Esophagus muscularis mucosa (tissue), 4 donors: Measurements from ENCODE around the gene YEATS4. TPM values are rescaled to one million over a fixed set of nuclear protein-coding genes. Genes with fewer than 3 reads are reported as not detected.

Source experiments
- DNase-seq: peaks from one replicate; pipeline ENCODE4 v3.0.0-alpha.2; 2017; ENCODE audit errors: extremely low spot score
- H3K27ac ChIP-seq, 4 donors: fragments of 200-600 bp; sonication (generic); replicated peaks in 1 of 4; 1 replicate in 3 of 4; 2 replicates in 1 of 4; pipeline ENCODE4 v1.5.1; 2016 to 2019; ENCODE audit warnings: mild to moderate bottlenecking in 1 of 4
- H3K27me3 ChIP-seq, 4 donors: fragments of 200-600 bp; sonication (generic); one replicate each; pipeline versions ENCODE4 v1.5.1 to v1.6.0; 2016 to 2019
- H3K36me3 ChIP-seq, 4 donors: fragments of 200-600 bp; sonication (generic); one replicate each; pipeline ENCODE4 v1.5.1; 2016 to 2019
- H3K4me1 ChIP-seq, 4 donors: fragments of 200-600 bp; sonication (generic); one replicate each; pipeline ENCODE4 v1.5.1; 2016 to 2019
- H3K4me3 ChIP-seq, 4 donors: fragments of 200-600 bp; sonication (generic); 1 replicate in 2 of 4; 2 replicates in 2 of 4; pipeline ENCODE4 v1.5.1; 2016 to 2019; ENCODE audit warnings: mild to moderate bottlenecking in 4 of 4, moderate library complexity in 1 of 4
- H3K9me3 ChIP-seq, 4 donors: fragments of 200-600 bp; sonication (generic); 1 replicate in 3 of 4; 2 replicates in 1 of 4; pipeline ENCODE4 v1.5.1; 2016 to 2019
- CTCF ChIP-seq, 3 experiments: fragments of 200-600 bp in 2 of 3; fragments of 450-650 bp in 1 of 3; sonication (generic) in 2 of 3; IDR thresholded peaks; one replicate each; pipeline ENCODE4 v1.5.1; 2017 to 2019; ENCODE audit warnings: antibody characterized with exemption in 3 of 3, mild to moderate bottlenecking in 2 of 3, moderate library complexity in 1 of 3
- EP300 ChIP-seq: sonication (generic); formaldehyde crosslinking; IDR thresholded peaks from one replicate; pipeline ENCODE4 v1.6.1; 2017; ENCODE audit warnings: antibody characterized with exemption
- POLR2A ChIP-seq: fragments of 450-650 bp; IDR thresholded peaks from one replicate; pipeline ENCODE4 v1.6.1; 2017; ENCODE audit warnings: antibody characterized with exemption, moderate library complexity, mild to moderate bottlenecking, low read depth
- POLR2AphosphoS5 ChIP-seq, 2 donors: sonication (generic); formaldehyde crosslinking; IDR thresholded peaks; one replicate each; pipeline ENCODE4 v1.6.1; 2017; ENCODE audit warnings: antibody characterized with exemption in 2 of 2
- WGBS: methylation state at CpG from one replicate; pipeline ENCODE4 v1.1.5; 2018; 5-methylcytosine and 5-hydroxymethylcytosine counted together
- intact Hi-C: fragments of 100-400 bp; cut with DNase I; formaldehyde crosslinking; loops from one replicate; pipeline ENCODE4 v1.15.1; 2023
- total RNA-seq, 4 donors: library from RNA; depleted of rRNA; stranded (reverse); fragments of >200 nt; gene quantifications; one replicate each; pipeline versions ENCODE4 v1.1.0 to v1.2.1, GENCODE V29; 2016

YEATS4 gene
- total RNA-seq, 4 donors from 2014 or later = 5.7 to 17.6 (median 11.5) TPM

GRCh38 chr12:69417231-69417630 is 57.7 kb downstream of the YEATS4 start:
- Histone ChIP-seq H3K4me1 (peaks cover 10 to 15% (median 12%) of the 10 kb centered on the region in 4 donors), H3K27me3 (no peaks in the 10 kb centered on the region), H3K36me3 (no peaks in the 10 kb centered on the region), H3K9me3 (no peaks in the 10 kb centered on the region), H3K4me3 (no peak overlapping the region), H3K27ac (no peak overlapping the region)
- DNase-seq = no peak
- WGBS = 90% methylated on average over 5 of the region's 5 CpGs
- no peak for TF ChIP-seq EP300
- no peak for TF ChIP-seq CTCF (IDR thresholded peaks at IDR 0.05)
- TF ChIP-seq POLR2A = no peak
- no peak for TF ChIP-seq POLR2AphosphoS5 (IDR thresholded peaks at IDR 0.05)
- intact Hi-C loops = loop anchor here (5.0 kb wide), 2 partner anchors 55 to 150 kb away; partner anchors contain the start of gene FRS2

- Histone ChIP-seq H3K27me3 (no peaks in the 10 kb centered on the region), H3K4me3 (no peak overlapping the region), H3K27ac (no peak overlapping the region), H3K4me1 (peaks cover 10 to 15% (median 12%) of the 10 kb centered on the region in 4 donors), H3K9me3 (no peaks in the 10 kb centered on the region), H3K36me3 (no peaks in the 10 kb centered on the region)
- TF ChIP-seq EP300 (no peak), POLR2AphosphoS5 (IDR thresholded peaks at IDR 0.05) (no peak), CTCF (IDR thresholded peaks at IDR 0.05) (no peak)
- WGBS = 93% methylated on average over 5 of the region's 5 CpGs
- no peak for DNase-seq
- intact Hi-C loops = loop anchor here (5.0 kb wide), 2 partner anchors 55 to 150 kb away; partner anchors contain the start of gene FRS2
These were observed 58.2 kb downstream of the YEATS4 start for GRCh38 chr12:69417741-69418167.

- H3K4me3 ChIP-seq = no peak overlapping the region
- H3K4me1 ChIP-seq = peaks cover 10 to 15% (median 12%) of the 10 kb centered on the region in 4 donors
- 88% methylated on average over 1 of the region's 1 CpG for WGBS
- no peak overlapping the region for H3K27ac ChIP-seq
- no peak for TF ChIP-seq CTCF (IDR thresholded peaks at IDR 0.05)
- TF ChIP-seq POLR2A = no peak
- no peak for TF ChIP-seq EP300
- TF ChIP-seq POLR2AphosphoS5 (IDR thresholded peaks at IDR 0.05) = no peak
- no peak for DNase-seq
- H3K9me3 ChIP-seq = no peaks in the 10 kb centered on the region
- intact Hi-C loops = loop anchor here (5.0 kb wide), 2 partner anchors 53 to 148 kb away; partner anchors contain the start of gene FRS2
- H3K27me3 ChIP-seq = no peaks in the 10 kb centered on the region
- no peaks in the 10 kb centered on the region for H3K36me3 ChIP-seq
These were observed 60.2 kb downstream of the YEATS4 start for GRCh38 chr12:69419701-69420100.

- 96% methylated on average over 3 of the region's 3 CpGs for WGBS
These were observed 62.0 kb downstream of the YEATS4 start for GRCh38 chr12:69421548-69421947.

GRCh38 chr12:69423037-69423905 is 63.7 kb downstream of the YEATS4 start:
- Histone ChIP-seq H3K4me3 (no peak overlapping the region), H3K27me3 (no peaks in the 10 kb centered on the region), H3K27ac (no peak overlapping the region), H3K4me1 (no peaks in the 10 kb centered on the region), H3K36me3 (no peaks in the 10 kb centered on the region), H3K9me3 (no peaks in the 10 kb centered on the region)
- no peak for DNase-seq
- TF ChIP-seq CTCF (IDR thresholded peaks at IDR 0.05) = no peak
- 70% methylated on average over 5 of the region's 5 CpGs for WGBS
- intact Hi-C loops = no loop called here

More at GRCh38 chr12:69421548-69421947, 62.0 kb downstream of the YEATS4 start:
- Histone ChIP-seq H3K27me3 (no peaks in the 10 kb centered on the region), H3K9me3 (no peaks in the 10 kb centered on the region), H3K36me3 (no peaks in the 10 kb centered on the region), H3K27ac (no peak overlapping the region), H3K4me3 (no peak overlapping the region), H3K4me1 (peaks cover 0 to 2% (median under 1%) of the 10 kb centered on the region in 4 donors)
- intact Hi-C loops = no loop called here
- TF ChIP-seq EP300 (no peak), POLR2A (no peak)
- no peak for DNase-seq
